Measurements from ENCODE around the gene ZNF341.

ZNF341 gene

GRCh38 chr20:33719989-33720709, 11.6 kb upstream of the ZNF341 start, which contains the start of gene PXMP4 (continued):
- no peak for TF ChIP-seq ZNF394 (tag by site-specific recombination; IDR thresholded peaks at IDR 0.05; ENCODE audit: borderline replicate concordance)
- no peak for TF ChIP-seq ZNF23 (tag by site-specific recombination; IDR thresholded peaks at IDR 0.05; ENCODE audit: borderline replicate concordance)
- TF ChIP-seq ZNF704 (tag by site-specific recombination; IDR thresholded peaks at IDR 0.05), result no peak
- TF ChIP-seq HOXA7 (CRISPR knock-in tag; IDR thresholded peaks at IDR 0.05; ENCODE audit: borderline replicate concordance), result no peak
- TF ChIP-seq ZBTB6 (tag by site-specific recombination; IDR thresholded peaks at IDR 0.05), result no peak
- TF ChIP-seq HOXD13 (CRISPR knock-in tag; IDR thresholded peaks at IDR 0.05; ENCODE audit: borderline replicate concordance), result no peak
- no peak for TF ChIP-seq ZNF561 (tag by site-specific recombination; IDR thresholded peaks at IDR 0.05; ENCODE audit: borderline replicate concordance)
- TF ChIP-seq ZNF449 (tag by site-specific recombination; IDR thresholded peaks at IDR 0.05), result peak; percentile 58
- no peak for TF ChIP-seq ZNF48 (tag by site-specific recombination; IDR thresholded peaks at IDR 0.05)
- no peak for TF ChIP-seq INSM2 (tag by site-specific recombination; IDR thresholded peaks at IDR 0.05)
- no peak for TF ChIP-seq ZNF184 (tag by site-specific recombination; IDR thresholded peaks at IDR 0.05)
- TF ChIP-seq ZFHX2 (tag by site-specific recombination; conservative IDR thresholded peaks at IDR 0.05), result peak; percentile 73
- TF ChIP-seq ZFP41 (tag by site-specific recombination; IDR thresholded peaks at IDR 0.05; ENCODE audit: borderline replicate concordance), result no peak
- TF ChIP-seq ZNF132 (tag by site-specific recombination; IDR thresholded peaks at IDR 0.05; ENCODE audit: borderline replicate concordance), result no peak
- no peak for TF ChIP-seq ZNF549 (tag by site-specific recombination; IDR thresholded peaks at IDR 0.05)
- TF ChIP-seq ZIC2 (tag by site-specific recombination; IDR thresholded peaks at IDR 0.05), result peak; percentile 65; the same call in 1 of the 2 replicates
- no peak for TF ChIP-seq PRDM1 (tag by site-specific recombination; IDR thresholded peaks at IDR 0.05)
- no peak for TF ChIP-seq ZNF529 (tag by site-specific recombination; IDR thresholded peaks at IDR 0.05; ENCODE audit: insufficient replicate concordance)
- peak; percentile 24; the same call in 1 of the 2 replicates for TF ChIP-seq ZNF610 (tag by site-specific recombination; IDR thresholded peaks at IDR 0.05; ENCODE audit: borderline replicate concordance)
- no peak for TF ChIP-seq FEZF1 (tag by site-specific recombination; IDR thresholded peaks at IDR 0.05)
- TF ChIP-seq ZNF398 (tag by site-specific recombination; IDR thresholded peaks at IDR 0.05), result no peak
- TF ChIP-seq ZNF624 (tag by site-specific recombination; IDR thresholded peaks at IDR 0.05), result no peak
- no peak for TF ChIP-seq MEIS1 (CRISPR knock-in tag; IDR thresholded peaks at IDR 0.05; ENCODE audit: borderline replicate concordance)
- TF ChIP-seq ZNF37A (tag by site-specific recombination; IDR thresholded peaks at IDR 0.05), result no peak
- TF ChIP-seq ZNF214 (tag by site-specific recombination; IDR thresholded peaks at IDR 0.05; ENCODE audit: borderline replicate concordance), result no peak
- TF ChIP-seq ZNF426 (tag by site-specific recombination; IDR thresholded peaks at IDR 0.05), result no peak
- no peak for TF ChIP-seq ZNF133 (tag by site-specific recombination; IDR thresholded peaks at IDR 0.05)
- TF ChIP-seq ZNF830 (tag by site-specific recombination; IDR thresholded peaks at IDR 0.05; ENCODE audit: low read depth), result no peak
- TF ChIP-seq ZBTB10 (tag by site-specific recombination; IDR thresholded peaks at IDR 0.05), result no peak
- TF ChIP-seq ZSCAN16 (tag by site-specific recombination; IDR thresholded peaks at IDR 0.05), result no peak

All from HEK293 (cell line).